GM13977 (cell line): ENCODE results near the gene MARCHF7.

Experiments
- DNase-seq: peaks from one replicate; pipeline ENCODE4 v3.0.0; 2012; ENCODE audit warnings: low spot score
- CTCF ChIP-seq: IDR thresholded peaks from 2 replicates; pipeline ENCODE4 v1.5.1; 2012; ENCODE audit warnings: mild to moderate bottlenecking, control low read depth; ENCODE audit not compliant: insufficient read depth; ENCODE audit errors: extremely low read depth, missing control alignments
- in situ Hi-C: fragments of 300-500 bp; cut with MboI; formaldehyde crosslinking; loops from one replicate; pipeline ENCODE4 v1.12.0; 2022; ENCODE audit warnings: low sequenced_read_pairs, low pct_unique_long_range_greater_than_20kb, mixed read lengths, inconsistent platforms; ENCODE audit not compliant: unreplicated experiment

The MARCHF7 gene

GRCh38 chr2:159750873-159751272, 38.6 kb downstream of the MARCHF7 start:
- no peak for TF ChIP-seq CTCF
- in situ Hi-C loops = no loop called here
- no peak for DNase-seq

GRCh38 chr2:159753797-159754196, 41.5 kb downstream of the MARCHF7 start:
- in situ Hi-C loops = no loop called here
- no peak for DNase-seq
- no peak for TF ChIP-seq CTCF

GRCh38 chr2:159755014-159755413, 42.7 kb downstream of the MARCHF7 start:
- DNase-seq = no peak
- TF ChIP-seq CTCF = no peak
- in situ Hi-C loops = no loop called here

GRCh38 chr2:159755788-159756187, 43.5 kb downstream of the MARCHF7 start:
- TF ChIP-seq CTCF = peak; percentile 32
- in situ Hi-C loops = no loop called here
- DNase-seq = no peak

- in situ Hi-C loops = no loop called here
- no peak for TF ChIP-seq CTCF
- DNase-seq = no peak
Observed at GRCh38 chr2:159758239-159758638, 45.9 kb downstream of the MARCHF7 start.

GRCh38 chr2:159758686-159759085, 46.4 kb downstream of the MARCHF7 start:
- DNase-seq = no peak
- TF ChIP-seq CTCF = no peak
- in situ Hi-C loops = no loop called here

- DNase-seq = no peak
- in situ Hi-C loops = no loop called here
- TF ChIP-seq CTCF = no peak
Observed at GRCh38 chr2:159759577-159759976, 47.3 kb downstream of the MARCHF7 start.
